ENCODE measurements around the gene TCHH.

TCHH gene

GRCh38 chr1:152141971-152142584 lies 26.8 kb upstream of the TCHH start:
- Histone ChIP-seq H3K27ac (ENCODE audit: low read length, poor library complexity, severe bottlenecking) (no peak overlapping the region), H3K27me3 (ENCODE audit: control insufficient read depth in 1 of 2, insufficient read depth in 1 of 2, low read length in 2 of 2) (peaks cover 8 to 29% of the 10 kb centered on the region in 2 experiments), H2BK15ac (ENCODE audit: low read depth, poor library complexity, severe bottlenecking) (no peak overlapping the region), H4K8ac (ENCODE audit: low read length) (no peak overlapping the region), H3K36me3 (ENCODE audit: control insufficient read depth in 1 of 2, insufficient read depth in 2 of 2, low read depth in 1 of 2, low read length in 2 of 2) (no peaks in the 10 kb centered on the region), H2AK5ac (ENCODE audit: low read length, severe bottlenecking) (no peak overlapping the region), H3K9ac (ENCODE audit: low read length) (peak overlapping the region; percentile 24), H3K18ac (ENCODE audit: low read depth in 1 of 2, low read length in 2 of 2) (no peak overlapping the region), H3K4me3 (ENCODE audit: insufficient read depth in 1 of 2, low read depth in 1 of 2, low read length in 2 of 2) (no peak overlapping the region), H3K23ac (ENCODE audit: low read length in 2 of 2) (no peak overlapping the region), H2BK12ac (ENCODE audit: low read length in 2 of 2) (no peak overlapping the region), H3K4me2 (ENCODE audit: low read length, poor library complexity, severe bottlenecking) (no peak overlapping the region), H3K4ac (ENCODE audit: low read depth in 1 of 2, low read length in 2 of 2) (no peak overlapping the region), H3K4me1 (ENCODE audit: control insufficient read depth, insufficient read depth, low read depth, low read length) (no peaks in the 10 kb centered on the region), H4K91ac (ENCODE audit: low read length) (no peak overlapping the region), H3K9me3 (ENCODE audit: control insufficient read depth, low read length) (no peaks in the 10 kb centered on the region), H2BK120ac (ENCODE audit: low read depth, low read length) (no peak overlapping the region), H3K79me1 (replicated peaks; ENCODE audit: low read length, poor library complexity, severe bottlenecking) (no peaks in the 10 kb centered on the region), H2AFZ (ENCODE audit: low read depth, low read length) (no peak overlapping the region), H3K14ac (ENCODE audit: low read length in 2 of 2) (no peak overlapping the region), H2BK5ac (ENCODE audit: low read depth, low read length, poor library complexity, severe bottlenecking) (no peak overlapping the region)
- 75% methylated on average over 1 of the region's 1 CpG for WGBS
- DNase-seq, result peak; percentile 13

DNA sequence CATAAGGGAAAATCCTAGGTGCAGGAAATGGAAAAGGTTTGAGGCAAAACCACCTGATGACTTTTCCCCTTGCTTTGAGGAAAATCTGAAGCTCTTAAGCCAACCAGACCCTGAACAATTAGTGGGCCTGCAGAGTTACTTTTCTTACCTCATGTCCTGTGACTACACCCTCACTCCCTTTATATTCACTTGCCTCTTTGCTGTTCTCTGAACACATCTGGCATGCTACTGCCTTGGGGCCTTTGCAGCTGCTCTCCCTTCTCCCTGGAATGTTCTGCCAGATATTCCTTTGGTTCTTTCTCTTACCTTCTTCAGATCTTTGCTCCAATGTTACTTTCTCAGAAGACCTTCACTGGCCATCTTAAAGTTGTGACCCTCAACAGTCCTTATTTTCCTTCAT lies 22.0 kb upstream of the TCHH start:
- Histone ChIP-seq H2BK15ac (ENCODE audit: low read depth, poor library complexity, severe bottlenecking) (no peak overlapping the region), H3K36me3 (ENCODE audit: control insufficient read depth in 1 of 2, insufficient read depth in 2 of 2, low read depth in 1 of 2, low read length in 2 of 2) (no peaks in the 10 kb centered on the region), H3K9ac (ENCODE audit: low read length) (no peak overlapping the region), H4K91ac (ENCODE audit: low read length) (no peak overlapping the region), H2BK5ac (ENCODE audit: low read depth, low read length, poor library complexity, severe bottlenecking) (no peak overlapping the region), H3K27ac (ENCODE audit: low read length, poor library complexity, severe bottlenecking) (no peak overlapping the region), H3K9me3 (ENCODE audit: control insufficient read depth, low read length) (peaks cover 12% of the 10 kb centered on the region), H3K4me3 (ENCODE audit: insufficient read depth in 1 of 2, low read depth in 1 of 2, low read length in 2 of 2) (no peak overlapping the region), H2AK5ac (ENCODE audit: low read length, severe bottlenecking) (no peak overlapping the region), H3K4me2 (ENCODE audit: low read length, poor library complexity, severe bottlenecking) (no peak overlapping the region), H3K4ac (ENCODE audit: low read depth in 1 of 2, low read length in 2 of 2) (no peak overlapping the region), H3K14ac (ENCODE audit: low read length in 2 of 2) (no peak overlapping the region), H2AFZ (ENCODE audit: low read depth, low read length) (no peak overlapping the region), H3K18ac (ENCODE audit: low read depth in 1 of 2, low read length in 2 of 2) (no peak overlapping the region), H3K4me1 (ENCODE audit: control insufficient read depth, insufficient read depth, low read depth, low read length) (no peaks in the 10 kb centered on the region), H3K27me3 (ENCODE audit: control insufficient read depth in 1 of 2, insufficient read depth in 1 of 2, low read length in 2 of 2) (peaks cover 10 to 59% of the 10 kb centered on the region in 2 experiments), H4K8ac (ENCODE audit: low read length) (no peak overlapping the region), H3K79me1 (replicated peaks; ENCODE audit: low read length, poor library complexity, severe bottlenecking) (no peaks in the 10 kb centered on the region), H3K23ac (ENCODE audit: low read length in 2 of 2) (no peak overlapping the region), H2BK120ac (ENCODE audit: low read depth, low read length) (no peak overlapping the region), H2BK12ac (ENCODE audit: low read length in 2 of 2) (no peak overlapping the region)
- DNase-seq, result no peak

- no peak overlapping the region for H3K18ac ChIP-seq (ENCODE audit: low read depth in 1 of 2, low read length in 2 of 2)
- H3K4me2 ChIP-seq (ENCODE audit: low read length, poor library complexity, severe bottlenecking), result no peak overlapping the region
- H2BK120ac ChIP-seq (ENCODE audit: low read depth, low read length), result no peak overlapping the region
- H3K27ac ChIP-seq (ENCODE audit: low read length, poor library complexity, severe bottlenecking), result no peak overlapping the region
- peak overlapping the region; percentile 8 for H2BK5ac ChIP-seq (ENCODE audit: low read depth, low read length, poor library complexity, severe bottlenecking)
- H2BK15ac ChIP-seq (ENCODE audit: low read depth, poor library complexity, severe bottlenecking), result no peak overlapping the region
- H3K4me3 ChIP-seq (ENCODE audit: insufficient read depth in 1 of 2, low read depth in 1 of 2, low read length in 2 of 2), result no peak overlapping the region
- H3K27me3 ChIP-seq (ENCODE audit: control insufficient read depth in 1 of 2, insufficient read depth in 1 of 2, low read length in 2 of 2), result peaks cover 10 to 79% of the 10 kb centered on the region in 2 experiments
- no peak for DNase-seq
- H3K14ac ChIP-seq (ENCODE audit: low read length in 2 of 2), result no peak overlapping the region
- no peak overlapping the region for H4K8ac ChIP-seq (ENCODE audit: low read length)
- peaks cover 13% of the 10 kb centered on the region for H3K9me3 ChIP-seq (ENCODE audit: control insufficient read depth, low read length)
- H2BK12ac ChIP-seq (ENCODE audit: low read length in 2 of 2), result no peak overlapping the region
- no peaks in the 10 kb centered on the region for H3K79me1 ChIP-seq (replicated peaks; ENCODE audit: low read length, poor library complexity, severe bottlenecking)
- no peak overlapping the region for H4K91ac ChIP-seq (ENCODE audit: low read length)
- H3K4me1 ChIP-seq (ENCODE audit: control insufficient read depth, insufficient read depth, low read depth, low read length), result no peaks in the 10 kb centered on the region
- H3K4ac ChIP-seq (ENCODE audit: low read depth in 1 of 2, low read length in 2 of 2), result no peak overlapping the region
- no peak overlapping the region for H3K9ac ChIP-seq (ENCODE audit: low read length)
- H2AFZ ChIP-seq (ENCODE audit: low read depth, low read length), result no peak overlapping the region
- H3K36me3 ChIP-seq (ENCODE audit: control insufficient read depth in 1 of 2, insufficient read depth in 2 of 2, low read depth in 1 of 2, low read length in 2 of 2), result no peaks in the 10 kb centered on the region
- no peak overlapping the region for H2AK5ac ChIP-seq (ENCODE audit: low read length, severe bottlenecking)
- H3K23ac ChIP-seq (ENCODE audit: low read length in 2 of 2), result no peak overlapping the region
Observed at GRCh38 chr1:152130186-152130585, 14.9 kb upstream of the TCHH start.

DNA sequence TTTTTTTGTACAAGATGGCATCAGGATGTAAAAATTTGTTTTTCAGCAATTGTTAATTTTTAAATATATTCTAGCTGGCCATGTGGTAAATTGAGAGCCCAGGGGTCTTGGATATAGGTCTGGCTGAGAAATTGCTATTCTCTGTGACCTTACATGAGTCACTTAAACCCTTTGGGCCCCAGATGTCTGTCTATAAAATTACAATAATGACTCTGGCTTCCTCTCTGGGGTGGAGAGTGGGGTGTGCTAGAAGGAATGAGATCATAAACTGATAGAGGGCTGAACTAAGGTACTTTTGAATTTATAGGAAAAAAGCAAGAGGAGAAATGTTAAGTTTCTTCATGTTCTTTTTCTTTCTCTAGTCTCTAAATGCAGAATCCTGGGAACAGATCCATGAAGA lies 12.4 kb upstream of the TCHH start:
- Histone ChIP-seq H3K4me1 (ENCODE audit: control insufficient read depth, insufficient read depth, low read depth, low read length) (no peaks in the 10 kb centered on the region), H3K36me3 (ENCODE audit: control insufficient read depth in 1 of 2, insufficient read depth in 2 of 2, low read depth in 1 of 2, low read length in 2 of 2) (no peaks in the 10 kb centered on the region), H2BK15ac (ENCODE audit: low read depth, poor library complexity, severe bottlenecking) (no peak overlapping the region), H2BK120ac (ENCODE audit: low read depth, low read length) (no peak overlapping the region), H3K9me3 (ENCODE audit: control insufficient read depth, low read length) (peaks cover 5% of the 10 kb centered on the region), H3K4me2 (ENCODE audit: low read length, poor library complexity, severe bottlenecking) (no peak overlapping the region), H3K9ac (ENCODE audit: low read length) (no peak overlapping the region), H3K79me1 (replicated peaks; ENCODE audit: low read length, poor library complexity, severe bottlenecking) (no peaks in the 10 kb centered on the region), H2AFZ (ENCODE audit: low read depth, low read length) (no peak overlapping the region), H4K91ac (ENCODE audit: low read length) (no peak overlapping the region), H4K8ac (ENCODE audit: low read length) (no peak overlapping the region), H3K18ac (ENCODE audit: low read depth in 1 of 2, low read length in 2 of 2) (no peak overlapping the region), H3K4ac (ENCODE audit: low read depth in 1 of 2, low read length in 2 of 2) (no peak overlapping the region), H3K14ac (ENCODE audit: low read length in 2 of 2) (no peak overlapping the region), H3K4me3 (ENCODE audit: insufficient read depth in 1 of 2, low read depth in 1 of 2, low read length in 2 of 2) (no peak overlapping the region), H3K27ac (ENCODE audit: low read length, poor library complexity, severe bottlenecking) (no peak overlapping the region), H2BK5ac (ENCODE audit: low read depth, low read length, poor library complexity, severe bottlenecking) (no peak overlapping the region), H3K27me3 (ENCODE audit: control insufficient read depth in 1 of 2, insufficient read depth in 1 of 2, low read length in 2 of 2) (peaks cover 18 to 84% of the 10 kb centered on the region in 2 experiments), H3K23ac (ENCODE audit: low read length in 2 of 2) (no peak overlapping the region), H2BK12ac (ENCODE audit: low read length in 2 of 2) (no peak overlapping the region), H2AK5ac (ENCODE audit: low read length, severe bottlenecking) (no peak overlapping the region)
- no peak for DNase-seq
